ENCODE measurements around the gene RIBC2. TPM values are rescaled to one million over a fixed set of nuclear protein-coding genes. Genes with fewer than 3 reads are reported as not detected.
"Not testable (repeated sequence)": the region's sequence is repeated elsewhere in the genome, so short reads cannot be mapped to it uniquely, and the experiment has no call there.

RIBC2 gene
- total and polyA plus RNA-seq, 9 of the 15 experiments (the other 6 are each of a cell fraction or from before 2014, with no cell fraction given): not detected

DNA sequence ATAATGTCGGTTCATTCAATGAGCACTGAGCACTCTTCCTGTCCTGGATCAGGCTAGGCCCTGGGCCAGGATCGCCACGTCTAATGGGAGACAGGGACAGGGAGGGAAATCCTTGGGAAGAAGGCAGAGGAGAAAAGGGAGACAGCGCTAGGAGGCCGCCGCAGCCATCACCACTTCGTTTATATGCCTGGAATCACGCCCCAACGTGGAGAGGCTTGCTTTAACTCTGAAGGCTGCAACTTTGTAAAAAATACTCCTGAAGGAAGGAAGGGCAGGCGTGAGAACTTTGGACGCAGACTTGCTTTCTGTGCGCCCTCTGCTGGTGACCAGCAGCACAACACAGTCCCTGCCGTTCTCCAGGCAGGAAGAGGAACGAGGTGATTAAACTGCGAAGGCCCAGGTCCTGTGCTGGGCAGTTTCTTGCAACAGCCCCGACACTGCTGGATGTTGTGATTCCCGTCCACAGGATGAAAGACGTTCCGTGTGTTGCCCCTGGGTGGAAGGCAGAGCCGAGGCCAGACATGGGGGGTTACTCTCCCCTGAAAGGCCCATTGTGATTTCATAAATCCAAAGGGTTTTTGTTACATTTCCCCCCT lies 22.1 kb downstream of the RIBC2 start (continued):
- peak; percentile 82 for TF ChIP-seq SMC3 (conservative IDR thresholded peaks at IDR 0.05; ENCODE audit: insufficient read depth, low read depth, low read length)

DNA sequence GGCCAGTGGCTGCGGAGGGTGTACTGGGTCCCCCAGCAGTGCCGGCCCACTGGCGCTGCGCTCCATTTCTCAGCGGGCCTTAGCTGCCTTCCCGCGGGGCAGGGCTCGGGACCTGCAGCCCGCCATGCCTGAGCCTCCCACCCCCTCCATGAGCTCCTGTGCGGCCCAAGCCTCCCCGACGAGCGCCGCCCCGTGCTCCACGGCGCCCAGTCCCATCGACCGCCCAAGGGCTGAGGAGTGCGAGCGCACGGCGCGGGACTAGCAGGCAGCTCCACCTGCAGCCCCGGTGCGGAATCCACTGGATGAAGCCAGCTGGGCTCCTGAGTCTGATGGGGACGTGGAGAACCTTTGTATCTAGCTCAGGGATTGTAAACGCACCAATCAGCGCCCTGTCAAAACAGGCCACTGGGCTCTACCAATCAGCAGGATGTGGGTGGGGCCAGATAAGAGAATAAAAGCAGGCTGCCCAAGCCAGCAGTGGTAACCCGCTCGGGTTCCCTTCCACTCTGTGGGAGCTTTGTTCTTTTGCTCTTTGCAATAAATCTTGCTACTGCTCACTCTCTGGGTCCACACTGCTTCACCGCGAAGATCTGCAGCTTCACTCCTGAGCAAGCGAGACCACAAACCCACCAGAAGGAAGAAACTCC lies 23.5 kb downstream of the RIBC2 start:
- CTCF ChIA-PET (ENCODE audit: low intra/inter-chr PET ratio): interaction anchor here (3.3 kb wide), 1 partner anchor 168 kb away, joined by 15 read pairs; no protein-coding TSS in a partner anchor
- not testable (repeated sequence) for BruUV-seq (replicated peaks)

More for the DNA sequence above, 23.5 kb downstream of the RIBC2 start:
- FAIRE-seq; H3K27me3 ChIP-seq (ENCODE audit: control insufficient read depth in 2 of 2, insufficient read depth in 2 of 2, low read length in 2 of 2); H3K4me3 ChIP-seq; in situ Hi-C loops (cut with MboI); H3K4me2 ChIP-seq (ENCODE audit: insufficient read depth, low read length); H4K20me1 ChIP-seq (replicated peaks; ENCODE audit: control insufficient read depth, insufficient read depth, low read length); H3K4me1 ChIP-seq (replicated peaks in 1 of 2; ENCODE audit: control insufficient read depth in 2 of 2, insufficient read depth in 2 of 2, low read length in 2 of 2); H3K9me1 ChIP-seq (ENCODE audit: control insufficient read depth, insufficient read depth, low read length); H3K27ac ChIP-seq (ENCODE audit: extremely low read depth, low read depth, low read length); DNase-seq (ENCODE audit: extremely low read depth in 1 of 4, low spot score in 3 of 4); H3K79me2 ChIP-seq (ENCODE audit: control insufficient read depth, insufficient read depth, low read length); ATAC-seq; H3K9ac ChIP-seq (ENCODE audit: insufficient read depth in 1 of 2, low read depth in 2 of 2, low read length in 2 of 2); H3K36me3 ChIP-seq (ENCODE audit: control insufficient read depth, insufficient read depth, low read length); H2AFZ ChIP-seq (ENCODE audit: low read depth, low read length); H3K9me3 ChIP-seq (replicated peaks; ENCODE audit: control insufficient read depth, insufficient read depth, low read depth, low read length): not testable (repeated sequence)
- intact Hi-C loops (cut with micrococcal nuclease): loop anchor here (5.0 kb wide), 1 partner anchor 150 kb away; no protein-coding TSS in a partner anchor
- POLR2A ChIA-PET: interaction anchor here (1.1 kb wide), 1 partner anchor 9 kb away, joined by 3 read pairs; no protein-coding TSS in a partner anchor
- TF ChIP-seq, protein P1, sequence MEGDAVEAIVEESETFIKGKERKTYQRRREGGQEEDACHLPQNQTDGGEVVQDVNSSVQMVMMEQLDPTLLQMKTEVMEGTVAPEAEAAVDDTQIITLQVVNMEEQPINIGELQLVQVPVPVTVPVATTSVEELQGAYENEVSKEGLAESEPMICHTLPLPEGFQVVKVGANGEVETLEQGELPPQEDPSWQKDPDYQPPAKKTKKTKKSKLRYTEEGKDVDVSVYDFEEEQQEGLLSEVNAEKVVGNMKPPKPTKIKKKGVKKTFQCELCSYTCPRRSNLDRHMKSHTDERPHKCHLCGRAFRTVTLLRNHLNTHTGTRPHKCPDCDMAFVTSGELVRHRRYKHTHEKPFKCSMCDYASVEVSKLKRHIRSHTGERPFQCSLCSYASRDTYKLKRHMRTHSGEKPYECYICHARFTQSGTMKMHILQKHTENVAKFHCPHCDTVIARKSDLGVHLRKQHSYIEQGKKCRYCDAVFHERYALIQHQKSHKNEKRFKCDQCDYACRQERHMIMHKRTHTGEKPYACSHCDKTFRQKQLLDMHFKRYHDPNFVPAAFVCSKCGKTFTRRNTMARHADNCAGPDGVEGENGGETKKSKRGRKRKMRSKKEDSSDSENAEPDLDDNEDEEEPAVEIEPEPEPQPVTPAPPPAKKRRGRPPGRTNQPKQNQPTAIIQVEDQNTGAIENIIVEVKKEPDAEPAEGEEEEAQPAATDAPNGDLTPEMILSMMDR (IDR thresholded peaks at IDR 0.05 in 2 of 3, conservative IDR thresholded peaks at IDR 0.05 in 1 of 3; ENCODE audit: insufficient read depth in 2 of 3, low read depth in 1 of 3, low read length in 3 of 3): peak in 2 of 3 experiments; percentile 6 to 28; a peak in 2 of 6 replicates
- no CpG with 5 or more reads among the region's 34 CpGs for WGBS (ENCODE audit: insufficient coverage, low coverage, missing lambda C conversion rate)
